ENCODE measurements around the gene TNFRSF6B.

Gene TNFRSF6B

DNA sequence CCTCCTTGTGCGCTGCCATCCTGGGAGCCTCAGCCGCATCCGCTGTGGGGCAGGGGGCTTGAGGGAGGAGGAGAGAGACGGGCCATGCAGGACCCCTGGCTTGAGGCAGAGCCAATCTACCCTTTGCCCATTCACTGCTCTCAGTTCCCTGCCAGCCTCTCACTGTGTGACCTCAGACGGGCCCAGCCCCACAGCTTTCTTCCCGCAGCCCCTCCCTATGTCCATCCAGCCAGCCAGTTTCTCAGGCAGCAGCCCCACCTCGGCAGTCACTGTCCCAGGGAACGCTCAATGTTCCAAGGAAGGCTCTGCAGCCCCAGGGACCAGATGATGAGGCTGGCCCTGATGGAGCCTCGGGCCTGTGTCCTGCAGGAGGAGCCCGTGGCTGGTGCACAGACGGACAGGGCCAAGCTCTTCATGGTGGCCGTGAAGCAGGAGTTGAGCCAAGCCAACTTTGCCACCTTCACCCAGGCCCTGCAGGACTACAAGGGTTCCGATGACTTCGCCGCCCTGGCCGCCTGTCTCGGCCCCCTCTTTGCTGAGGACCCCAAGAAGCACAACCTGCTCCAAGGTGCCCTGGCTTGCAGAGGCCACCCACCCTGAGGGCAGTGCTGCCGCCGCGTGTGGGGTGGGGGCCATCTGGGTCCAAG, 3.9 kb upstream of the TNFRSF6B start:
- Histone ChIP-seq H3K4me1 (ENCODE audit: control insufficient read depth, insufficient read depth, low read length, poor library complexity, severe bottlenecking) (peaks cover 19% of the 10 kb centered on the region), H3K36me3 (ENCODE audit: control insufficient read depth, insufficient read depth, low read length) (peaks cover 8% of the 10 kb centered on the region), H3K27me3 (replicated peaks; ENCODE audit: control insufficient read depth, insufficient read depth, low read length, poor library complexity, severe bottlenecking) (no peaks in the 10 kb centered on the region), H3K4me3 (ENCODE audit: insufficient read depth, low read depth, low read length, poor library complexity, severe bottlenecking) (no peak overlapping the region), H3K27ac (ENCODE audit: insufficient read depth, low read length, poor library complexity, severe bottlenecking) (no peak overlapping the region), H3K9me3 (ENCODE audit: control insufficient read depth, low read length) (no peaks in the 10 kb centered on the region)
- DNase-seq: no peak

DNA sequence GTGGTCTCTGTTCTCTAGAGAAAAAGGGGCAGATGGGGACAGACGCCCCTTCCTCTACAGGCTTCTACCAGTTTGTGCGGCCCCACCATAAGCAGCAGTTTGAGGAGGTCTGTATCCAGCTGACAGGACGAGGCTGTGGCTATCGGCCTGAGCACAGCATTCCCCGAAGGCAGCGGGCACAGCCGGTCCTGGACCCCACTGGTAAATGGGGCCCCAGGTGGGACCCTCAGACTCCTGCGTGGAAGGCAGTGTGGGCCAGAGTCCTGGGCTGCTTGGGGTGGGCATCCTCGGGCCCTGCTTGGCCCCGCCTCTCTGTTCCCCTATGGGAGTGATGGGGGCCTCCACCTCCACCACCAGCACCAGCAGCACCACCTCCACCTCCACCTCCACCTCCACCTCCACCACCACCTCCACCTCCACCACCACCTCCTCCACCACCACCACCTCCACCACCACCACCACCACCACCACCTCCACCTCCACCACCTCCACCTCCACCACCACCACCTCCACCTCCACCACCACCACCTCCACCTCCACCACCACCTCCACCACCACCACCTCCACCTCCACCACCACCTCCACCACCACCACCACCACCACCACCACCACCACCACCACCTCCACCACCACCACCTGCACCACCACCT, 3.2 kb upstream of the TNFRSF6B start:
- Histone ChIP-seq H3K36me3 (ENCODE audit: control insufficient read depth, insufficient read depth, low read length) (peaks cover 8% of the 10 kb centered on the region), H3K27me3 (replicated peaks; ENCODE audit: control insufficient read depth, insufficient read depth, low read length, poor library complexity, severe bottlenecking) (no peaks in the 10 kb centered on the region), H3K4me1 (ENCODE audit: control insufficient read depth, insufficient read depth, low read length, poor library complexity, severe bottlenecking) (peaks cover 16% of the 10 kb centered on the region)

DNA sequence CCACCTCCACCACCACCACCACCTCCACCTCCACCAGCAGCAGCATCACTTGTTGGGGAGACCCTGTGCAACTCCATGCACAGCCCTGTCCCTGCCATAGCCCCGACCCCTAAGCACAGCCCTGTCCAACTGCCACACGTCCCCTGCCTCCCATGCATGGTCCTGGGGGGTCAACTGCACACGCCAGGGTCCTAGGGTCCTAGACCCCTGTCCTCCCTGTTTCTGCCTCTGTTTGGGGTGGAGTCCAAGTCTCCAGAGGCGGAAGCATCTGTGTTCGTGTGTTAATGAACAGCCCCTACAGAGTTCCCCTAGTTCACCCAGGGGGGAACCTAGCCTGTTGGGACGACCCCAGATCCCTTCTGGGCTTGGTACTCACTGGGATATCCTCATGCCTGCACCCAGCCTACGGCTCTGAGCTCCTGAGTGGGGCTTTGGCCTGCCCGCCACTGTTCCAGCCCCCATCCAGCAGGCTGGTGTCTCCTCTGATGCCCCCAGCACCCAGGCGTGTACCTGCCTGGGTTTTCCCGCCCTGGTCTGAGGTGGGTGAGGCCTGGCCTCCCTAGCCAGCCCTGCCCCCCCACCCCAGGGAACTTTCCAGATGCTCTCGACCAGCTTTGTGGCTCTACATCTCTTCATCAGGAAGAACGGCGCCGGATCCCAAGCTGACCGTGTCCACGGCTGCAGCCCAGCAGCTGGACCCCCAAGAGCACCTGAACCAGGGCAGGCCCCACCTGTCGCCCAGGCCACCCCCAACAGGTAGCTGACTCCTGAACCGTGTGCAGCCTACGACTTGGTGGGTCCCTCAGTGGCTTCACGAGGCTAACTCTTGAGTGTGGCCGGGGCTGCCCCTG, 2.5 kb upstream of the TNFRSF6B start:
- H3K4me3 ChIP-seq (ENCODE audit: insufficient read depth, low read depth, low read length, poor library complexity, severe bottlenecking): no peak overlapping the region
- H3K36me3 ChIP-seq (ENCODE audit: control insufficient read depth, insufficient read depth, low read length): peaks cover 8% of the 10 kb centered on the region
- H3K9me3 ChIP-seq (ENCODE audit: control insufficient read depth, low read length): no peaks in the 10 kb centered on the region
- peaks cover 21% of the 10 kb centered on the region for H3K4me1 ChIP-seq (ENCODE audit: control insufficient read depth, insufficient read depth, low read length, poor library complexity, severe bottlenecking)
- no peak overlapping the region for H3K27ac ChIP-seq (ENCODE audit: insufficient read depth, low read length, poor library complexity, severe bottlenecking)
- no peaks in the 10 kb centered on the region for H3K27me3 ChIP-seq (replicated peaks; ENCODE audit: control insufficient read depth, insufficient read depth, low read length, poor library complexity, severe bottlenecking)
- DNase-seq: no peak

More for the DNA sequence above, 3.2 kb upstream of the TNFRSF6B start:
- no peak overlapping the region for H3K27ac ChIP-seq (ENCODE audit: insufficient read depth, low read length, poor library complexity, severe bottlenecking)
- H3K9me3 ChIP-seq (ENCODE audit: control insufficient read depth, low read length): no peaks in the 10 kb centered on the region
- no peak overlapping the region for H3K4me3 ChIP-seq (ENCODE audit: insufficient read depth, low read depth, low read length, poor library complexity, severe bottlenecking)
- no peak for DNase-seq

GRCh38 chr20:63694584-63695423, 1.6 kb upstream of the TNFRSF6B start:
- no peak overlapping the region for H3K27ac ChIP-seq (ENCODE audit: insufficient read depth, low read length, poor library complexity, severe bottlenecking)
- H3K27me3 ChIP-seq (replicated peaks; ENCODE audit: control insufficient read depth, insufficient read depth, low read length, poor library complexity, severe bottlenecking): no peaks in the 10 kb centered on the region
- peaks cover 22% of the 10 kb centered on the region for H3K4me1 ChIP-seq (ENCODE audit: control insufficient read depth, insufficient read depth, low read length, poor library complexity, severe bottlenecking)
- no peak overlapping the region for H3K4me3 ChIP-seq (ENCODE audit: insufficient read depth, low read depth, low read length, poor library complexity, severe bottlenecking)
- no peak for DNase-seq
- H3K9me3 ChIP-seq (ENCODE audit: control insufficient read depth, low read length): no peaks in the 10 kb centered on the region
- H3K36me3 ChIP-seq (ENCODE audit: control insufficient read depth, insufficient read depth, low read length): peaks cover 8% of the 10 kb centered on the region

DNA sequence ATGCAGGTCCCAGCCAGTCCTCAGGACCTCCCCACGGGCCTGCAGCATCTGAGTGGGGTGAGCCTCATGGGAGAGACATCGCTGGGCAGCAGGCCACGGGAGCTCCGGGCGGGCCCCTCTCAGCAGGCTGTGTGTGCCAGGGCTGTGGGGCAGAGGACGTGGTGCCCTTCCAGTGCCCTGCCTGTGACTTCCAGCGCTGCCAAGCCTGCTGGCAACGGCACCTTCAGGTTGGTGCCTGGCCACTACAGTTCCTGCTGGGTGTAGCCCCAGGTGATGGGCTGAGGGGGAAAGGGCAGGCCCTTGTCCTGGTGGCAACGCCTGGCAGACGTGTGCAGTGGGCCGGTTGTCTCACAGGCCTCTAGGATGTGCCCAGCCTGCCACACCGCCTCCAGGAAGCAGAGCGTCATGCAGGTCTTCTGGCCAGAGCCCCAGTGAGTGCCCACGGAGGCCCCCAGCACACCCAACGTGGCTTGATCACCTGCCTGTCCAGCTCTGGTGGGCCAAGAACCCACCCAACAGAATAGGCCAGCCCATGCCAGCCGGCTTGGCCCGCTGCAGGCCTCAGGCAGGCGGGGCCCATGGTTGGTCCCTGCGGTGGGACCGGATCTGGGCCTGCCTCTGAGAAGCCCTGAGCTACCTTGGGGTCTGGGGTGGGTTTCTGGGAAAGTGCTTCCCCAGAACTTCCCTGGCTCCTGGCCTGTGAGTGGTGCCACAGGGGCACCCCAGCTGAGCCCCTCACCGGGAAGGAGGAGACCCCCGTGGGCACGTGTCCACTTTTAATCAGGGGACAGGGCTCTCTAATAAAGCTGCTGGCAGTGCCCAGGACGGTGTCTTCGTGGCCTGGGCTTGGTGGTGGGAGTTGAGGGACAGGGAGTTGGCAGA, 787 bp upstream of the TNFRSF6B start:
- Histone ChIP-seq H3K4me1 (ENCODE audit: control insufficient read depth, insufficient read depth, low read length, poor library complexity, severe bottlenecking) (peaks cover 22% of the 10 kb centered on the region), H3K27ac (ENCODE audit: insufficient read depth, low read length, poor library complexity, severe bottlenecking) (no peak overlapping the region), H3K36me3 (ENCODE audit: control insufficient read depth, insufficient read depth, low read length) (peaks cover 8% of the 10 kb centered on the region), H3K4me3 (ENCODE audit: insufficient read depth, low read depth, low read length, poor library complexity, severe bottlenecking) (no peak overlapping the region), H3K9me3 (ENCODE audit: control insufficient read depth, low read length) (no peaks in the 10 kb centered on the region), H3K27me3 (replicated peaks; ENCODE audit: control insufficient read depth, insufficient read depth, low read length, poor library complexity, severe bottlenecking) (no peaks in the 10 kb centered on the region)
- DNase-seq: no peak

- no peaks in the 10 kb centered on the region for H3K9me3 ChIP-seq (ENCODE audit: control insufficient read depth, low read length)
- peaks cover 8% of the 10 kb centered on the region for H3K36me3 ChIP-seq (ENCODE audit: control insufficient read depth, insufficient read depth, low read length)
- H3K27ac ChIP-seq (ENCODE audit: insufficient read depth, low read length, poor library complexity, severe bottlenecking): no peak overlapping the region
- DNase-seq: no peak
- no peaks in the 10 kb centered on the region for H3K27me3 ChIP-seq (replicated peaks; ENCODE audit: control insufficient read depth, insufficient read depth, low read length, poor library complexity, severe bottlenecking)
- peaks cover 27% of the 10 kb centered on the region for H3K4me1 ChIP-seq (ENCODE audit: control insufficient read depth, insufficient read depth, low read length, poor library complexity, severe bottlenecking)
- no peak overlapping the region for H3K4me3 ChIP-seq (ENCODE audit: insufficient read depth, low read depth, low read length, poor library complexity, severe bottlenecking)
These were observed 185 bp upstream of the TNFRSF6B start for GRCh38 chr20:63696306-63696627.

DNA sequence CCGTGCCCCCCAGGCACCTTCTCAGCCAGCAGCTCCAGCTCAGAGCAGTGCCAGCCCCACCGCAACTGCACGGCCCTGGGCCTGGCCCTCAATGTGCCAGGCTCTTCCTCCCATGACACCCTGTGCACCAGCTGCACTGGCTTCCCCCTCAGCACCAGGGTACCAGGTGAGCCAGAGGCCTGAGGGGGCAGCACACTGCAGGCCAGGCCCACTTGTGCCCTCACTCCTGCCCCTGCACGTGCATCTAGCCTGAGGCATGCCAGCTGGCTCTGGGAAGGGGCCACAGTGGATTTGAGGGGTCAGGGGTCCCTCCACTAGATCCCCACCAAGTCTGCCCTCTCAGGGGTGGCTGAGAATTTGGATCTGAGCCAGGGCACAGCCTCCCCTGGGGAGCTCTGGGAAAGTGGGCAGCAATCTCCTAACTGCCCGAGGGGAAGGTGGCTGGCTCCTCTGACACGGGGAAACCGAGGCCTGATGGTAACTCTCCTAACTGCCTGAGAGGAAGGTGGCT, 960 bp downstream of the TNFRSF6B start:
- Histone ChIP-seq H3K4me3 (ENCODE audit: insufficient read depth, low read depth, low read length, poor library complexity, severe bottlenecking) (no peak overlapping the region), H3K36me3 (ENCODE audit: control insufficient read depth, insufficient read depth, low read length) (peaks cover 8% of the 10 kb centered on the region), H3K27ac (ENCODE audit: insufficient read depth, low read length, poor library complexity, severe bottlenecking) (no peak overlapping the region), H3K4me1 (ENCODE audit: control insufficient read depth, insufficient read depth, low read length, poor library complexity, severe bottlenecking) (peaks cover 36% of the 10 kb centered on the region), H3K9me3 (ENCODE audit: control insufficient read depth, low read length) (no peaks in the 10 kb centered on the region), H3K27me3 (replicated peaks; ENCODE audit: control insufficient read depth, insufficient read depth, low read length, poor library complexity, severe bottlenecking) (no peaks in the 10 kb centered on the region)
- DNase-seq: no peak

DNA sequence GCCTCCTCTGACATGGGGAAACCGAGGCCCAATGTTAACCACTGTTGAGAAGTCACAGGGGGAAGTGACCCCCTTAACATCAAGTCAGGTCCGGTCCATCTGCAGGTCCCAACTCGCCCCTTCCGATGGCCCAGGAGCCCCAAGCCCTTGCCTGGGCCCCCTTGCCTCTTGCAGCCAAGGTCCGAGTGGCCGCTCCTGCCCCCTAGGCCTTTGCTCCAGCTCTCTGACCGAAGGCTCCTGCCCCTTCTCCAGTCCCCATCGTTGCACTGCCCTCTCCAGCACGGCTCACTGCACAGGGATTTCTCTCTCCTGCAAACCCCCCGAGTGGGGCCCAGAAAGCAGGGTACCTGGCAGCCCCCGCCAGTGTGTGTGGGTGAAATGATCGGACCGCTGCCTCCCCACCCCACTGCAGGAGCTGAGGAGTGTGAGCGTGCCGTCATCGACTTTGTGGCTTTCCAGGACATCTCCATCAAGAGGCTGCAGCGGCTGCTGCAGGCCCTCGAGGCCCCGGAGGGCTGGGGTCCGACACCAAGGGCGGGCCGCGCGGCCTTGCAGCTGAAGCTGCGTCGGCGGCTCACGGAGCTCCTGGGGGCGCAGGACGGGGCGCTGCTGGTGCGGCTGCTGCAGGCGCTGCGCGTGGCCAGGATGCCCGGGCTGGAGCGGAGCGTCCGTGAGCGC, 1.6 kb downstream of the TNFRSF6B start:
- Histone ChIP-seq H3K36me3 (ENCODE audit: control insufficient read depth, insufficient read depth, low read length) (peaks cover 8% of the 10 kb centered on the region), H3K4me1 (ENCODE audit: control insufficient read depth, insufficient read depth, low read length, poor library complexity, severe bottlenecking) (peaks cover 36% of the 10 kb centered on the region), H3K27me3 (replicated peaks; ENCODE audit: control insufficient read depth, insufficient read depth, low read length, poor library complexity, severe bottlenecking) (no peaks in the 10 kb centered on the region), H3K9me3 (ENCODE audit: control insufficient read depth, low read length) (no peaks in the 10 kb centered on the region), H3K4me3 (ENCODE audit: insufficient read depth, low read depth, low read length, poor library complexity, severe bottlenecking) (no peak overlapping the region), H3K27ac (ENCODE audit: insufficient read depth, low read length, poor library complexity, severe bottlenecking) (no peak overlapping the region)
- no peak for DNase-seq

All from effector memory CD4-positive, alpha-beta T cell (primary cell).